Measurements from ENCODE around the gene SMIM15.
A peak's percentile ranks its signal among the peaks of the same experiment; 100 is the strongest.

SMIM15 gene

GRCh38 chr5:61177070-61177469 is 14.8 kb upstream of the SMIM15 start:
- no peak for DNase-seq (ENCODE audit: low read depth)
- TF ChIP-seq CTCF (IDR thresholded peaks at IDR 0.05; ENCODE audit: insufficient read depth, low read depth, low read length, missing control alignments): no peak
- H3K4me3 ChIP-seq (ENCODE audit: low read length): no peak overlapping the region

DNA sequence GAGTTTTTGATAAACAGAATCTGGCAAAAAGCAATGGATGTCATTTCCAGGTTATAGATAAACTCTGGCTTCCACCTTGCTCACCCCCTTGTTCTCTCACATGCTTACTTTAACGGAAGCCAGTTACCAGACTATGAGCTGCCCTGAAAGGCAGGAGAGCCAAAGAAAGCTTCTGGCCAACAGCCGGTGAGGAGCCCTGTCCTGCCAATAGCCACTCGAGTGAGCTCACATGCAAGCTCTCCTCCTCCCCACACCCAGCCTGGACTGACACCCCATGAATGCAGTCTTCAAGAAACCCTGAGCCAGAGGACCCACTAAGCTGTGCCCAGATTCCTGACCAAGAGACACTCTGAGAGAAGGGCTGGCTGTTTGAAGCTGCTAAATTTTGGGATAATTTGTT is 14.4 kb upstream of the SMIM15 start:
- DNase-seq (ENCODE audit: low read depth): no peak
- no peak for TF ChIP-seq CTCF (IDR thresholded peaks at IDR 0.05; ENCODE audit: insufficient read depth, low read depth, low read length, missing control alignments)
- no peak overlapping the region for H3K4me3 ChIP-seq (ENCODE audit: low read length)

GRCh38 chr5:61171479-61171878 is 9.2 kb upstream of the SMIM15 start:
- no peak for DNase-seq (ENCODE audit: low read depth)
- no peak for TF ChIP-seq CTCF (IDR thresholded peaks at IDR 0.05; ENCODE audit: insufficient read depth, low read depth, low read length, missing control alignments)
- no peak overlapping the region for H3K4me3 ChIP-seq (ENCODE audit: low read length)

DNA sequence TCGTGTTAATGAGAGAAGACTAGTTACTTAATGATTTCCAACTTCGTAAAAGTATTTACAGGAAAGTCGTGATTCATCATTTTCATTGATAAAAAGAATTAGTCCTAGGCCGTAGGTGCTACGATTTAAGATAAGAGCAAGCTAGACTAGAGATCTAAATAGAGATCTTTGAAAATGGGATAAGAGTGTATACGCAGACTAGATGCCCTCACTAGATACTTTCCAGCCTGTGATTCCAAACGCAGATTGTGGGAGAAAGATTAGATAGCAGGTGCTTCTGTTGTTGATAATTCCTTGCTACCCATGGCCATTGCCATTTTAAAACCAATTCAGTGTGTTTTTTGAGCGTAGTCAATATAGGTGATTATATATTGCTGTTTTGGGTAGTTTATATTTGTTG is 6.7 kb upstream of the SMIM15 start:
- H3K4me3 ChIP-seq (ENCODE audit: low read length): no peak overlapping the region
- no peak for TF ChIP-seq CTCF (IDR thresholded peaks at IDR 0.05; ENCODE audit: insufficient read depth, low read depth, low read length, missing control alignments)
- no peak for DNase-seq (ENCODE audit: low read depth)

DNA sequence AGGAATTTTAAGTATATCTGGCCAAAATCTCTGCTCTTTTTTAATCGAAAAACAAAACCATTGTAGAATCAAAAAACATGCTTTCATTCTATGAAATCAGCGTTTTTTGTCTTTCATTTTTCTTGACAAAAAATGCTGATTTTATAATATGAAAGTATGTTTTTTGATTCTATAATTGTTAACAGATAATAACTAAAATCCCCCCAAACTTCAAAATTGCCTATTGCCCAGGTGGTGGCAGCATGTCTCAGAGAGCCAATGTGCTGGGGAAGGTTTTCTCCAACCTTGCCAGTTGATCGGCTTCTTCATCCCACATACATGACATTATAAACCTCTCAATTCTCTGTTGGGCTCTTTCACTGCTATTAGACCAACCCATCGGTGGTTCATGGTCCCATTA is 5.1 kb upstream of the SMIM15 start:
- TF ChIP-seq CTCF (IDR thresholded peaks at IDR 0.05; ENCODE audit: insufficient read depth, low read depth, low read length, missing control alignments): peak; percentile 61
- DNase-seq (ENCODE audit: low read depth): peak; percentile 56
- no peak overlapping the region for H3K4me3 ChIP-seq (ENCODE audit: low read length)

- H3K4me3 ChIP-seq (ENCODE audit: low read length): peak overlapping the region; percentile 92
- no peak for DNase-seq (ENCODE audit: low read depth)
- TF ChIP-seq CTCF (IDR thresholded peaks at IDR 0.05; ENCODE audit: insufficient read depth, low read depth, low read length, missing control alignments): no peak
Measured at GRCh38 chr5:61163905-61164304, 1.6 kb upstream of the SMIM15 start.

GRCh38 chr5:61162832-61163567 is 732 bp upstream of the SMIM15 start:
- DNase-seq (ENCODE audit: low read depth): peak; percentile 81
- TF ChIP-seq CTCF (IDR thresholded peaks at IDR 0.05; ENCODE audit: insufficient read depth, low read depth, low read length, missing control alignments): no peak
- H3K4me3 ChIP-seq (ENCODE audit: low read length): peak overlapping the region; percentile 92
